ENCODE results near the gene ZNF827.

ZNF827 gene

GRCh38 chr4:145786261-145786660 is 152.4 kb downstream of the ZNF827 start:
- Mint-ChIP-seq H3K4me3 (no peak overlapping the region), H3K4me1 (no peaks in the 10 kb centered on the region), H3K9me3 (peaks cover 8 to 10% of the 10 kb centered on the region in 2 donors), H3K36me3 (peaks cover 15 to 36% of the 10 kb centered on the region in 2 donors), H3K27ac (no peak overlapping the region), H3K27me3 (no peaks in the 10 kb centered on the region)
- no peak for ATAC-seq (replicated peaks)
- DNase-seq: no peak

DNA sequence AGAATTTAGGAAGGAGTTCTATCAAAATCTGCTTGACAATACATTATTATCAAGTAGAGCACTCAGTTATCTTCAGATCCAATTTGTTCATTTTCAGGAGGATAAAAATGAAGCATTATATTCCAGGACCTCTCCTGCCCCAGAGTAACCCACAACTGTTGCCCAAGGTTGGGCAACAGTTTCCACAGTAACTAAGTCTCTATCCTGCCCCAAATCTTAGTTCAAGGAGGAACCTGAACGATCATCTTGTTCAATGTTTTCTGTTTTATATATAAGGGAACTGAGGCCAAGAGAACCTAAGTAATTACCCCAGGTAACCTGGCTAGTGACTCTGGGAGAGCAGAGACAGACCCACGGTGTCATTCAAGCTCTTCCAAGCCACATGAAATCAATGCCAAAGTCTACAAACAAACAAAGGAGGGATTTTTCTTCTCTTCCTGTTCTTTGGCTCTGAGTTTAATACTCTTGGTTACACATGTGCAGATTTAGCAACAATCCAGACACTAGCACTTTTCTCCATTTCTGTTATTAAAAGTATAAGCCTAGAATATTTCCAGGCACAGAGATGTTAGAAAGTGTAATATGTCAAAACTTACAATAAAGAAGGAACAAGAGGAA is 153.1 kb downstream of the ZNF827 start:
- peaks cover 8 to 10% of the 10 kb centered on the region in 2 donors for H3K9me3 Mint-ChIP-seq
- ATAC-seq (replicated peaks) (no peak), DNase-seq (no peak)
- H3K27me3 Mint-ChIP-seq: no peaks in the 10 kb centered on the region
- H3K4me3 Mint-ChIP-seq: no peak overlapping the region
- no peak overlapping the region for H3K27ac Mint-ChIP-seq
- H3K4me1 Mint-ChIP-seq: no peaks in the 10 kb centered on the region
- peaks cover 16 to 36% of the 10 kb centered on the region in 2 donors for H3K36me3 Mint-ChIP-seq

DNA sequence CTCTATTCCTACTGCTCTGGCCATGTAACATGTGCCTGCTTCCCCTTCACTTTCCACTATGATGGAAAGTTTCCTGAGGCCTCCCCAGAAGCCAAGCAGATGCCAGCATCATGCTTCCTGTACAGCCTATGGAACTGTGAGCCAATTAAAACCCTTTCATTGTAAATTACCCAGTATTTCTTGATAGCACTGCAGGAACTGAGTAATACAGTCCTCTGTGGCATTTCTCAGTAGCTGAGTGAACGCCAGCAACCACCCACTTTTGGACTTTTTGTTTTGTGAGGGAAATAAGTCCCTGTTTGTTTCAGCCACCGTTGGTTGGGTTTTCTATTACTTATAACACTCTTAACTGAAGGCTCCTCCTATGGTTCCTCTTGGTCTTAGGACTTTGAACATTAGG is 154.6 kb downstream of the ZNF827 start:
- Mint-ChIP-seq H3K27ac (no peak overlapping the region), H3K4me3 (no peak overlapping the region), H3K9me3 (peaks cover 8 to 10% of the 10 kb centered on the region in 2 donors), H3K4me1 (no peaks in the 10 kb centered on the region), H3K27me3 (no peaks in the 10 kb centered on the region), H3K36me3 (peaks cover 19 to 37% of the 10 kb centered on the region in 2 donors)
- DNase-seq (no peak), ATAC-seq (replicated peaks) (no peak)

GRCh38 chr4:145782756-145783155 is 155.9 kb downstream of the ZNF827 start:
- Mint-ChIP-seq H3K9me3 (peaks cover 8 to 10% of the 10 kb centered on the region in 2 donors), H3K4me3 (no peak overlapping the region), H3K27ac (no peak overlapping the region), H3K4me1 (no peaks in the 10 kb centered on the region), H3K27me3 (no peaks in the 10 kb centered on the region), H3K36me3 (peaks cover 25 to 43% of the 10 kb centered on the region in 2 donors)
- DNase-seq (no peak), ATAC-seq (replicated peaks) (no peak)

DNA sequence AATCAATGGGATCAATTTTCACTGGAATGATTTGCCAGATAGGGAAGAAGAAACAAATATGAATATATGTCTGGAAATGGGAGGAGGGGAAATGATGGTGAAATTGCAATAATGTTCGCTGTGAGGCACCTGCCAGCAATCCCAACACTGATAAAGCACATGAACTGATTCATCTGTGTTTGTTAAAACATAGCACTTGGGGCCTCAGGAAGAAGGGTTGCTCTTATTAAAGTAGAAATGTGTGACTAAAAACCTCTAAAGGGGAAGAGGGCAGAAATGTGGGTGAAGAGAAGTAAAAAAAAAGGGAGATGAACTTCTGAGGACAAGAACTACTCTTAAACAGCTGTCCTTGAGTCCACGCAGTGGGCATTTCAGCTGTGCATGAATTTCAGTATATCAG is 157.3 kb downstream of the ZNF827 start:
- H3K27me3 Mint-ChIP-seq: no peaks in the 10 kb centered on the region
- no peak for DNase-seq
- H3K4me1 Mint-ChIP-seq: no peaks in the 10 kb centered on the region
- H3K4me3 Mint-ChIP-seq: no peak overlapping the region
- peaks cover 8 to 10% of the 10 kb centered on the region in 2 donors for H3K9me3 Mint-ChIP-seq
- no peak overlapping the region for H3K27ac Mint-ChIP-seq
- no peak for ATAC-seq (replicated peaks)
- peaks cover 28 to 43% of the 10 kb centered on the region in 2 donors for H3K36me3 Mint-ChIP-seq

DNA sequence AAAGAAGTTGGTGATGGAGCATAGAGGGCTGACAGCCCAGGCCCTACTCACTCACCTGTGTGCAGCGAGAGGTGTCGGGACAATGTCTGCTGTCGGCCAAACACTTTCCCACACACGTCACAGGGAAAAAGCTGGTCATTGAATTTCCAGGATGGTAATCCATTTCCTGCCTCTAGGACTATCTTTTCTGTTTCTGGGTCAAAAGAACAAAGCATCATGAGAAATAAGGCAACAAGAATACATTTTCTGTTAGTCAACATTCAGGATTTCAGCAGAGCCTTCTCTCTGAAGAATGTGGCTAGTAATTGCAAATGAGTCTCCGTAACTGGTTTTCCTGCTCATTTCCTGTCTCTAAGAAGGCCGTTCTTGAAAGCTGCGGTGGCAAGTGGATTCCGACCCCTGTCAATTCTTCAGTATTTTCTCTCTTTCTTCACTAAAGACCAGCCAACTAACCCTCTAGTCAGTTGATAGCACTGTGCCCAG is 159.3 kb downstream of the ZNF827 start:
- ATAC-seq (replicated peaks): no peak
- DNase-seq: no peak
- Mint-ChIP-seq H3K4me1 (no peaks in the 10 kb centered on the region), H3K27ac (no peak overlapping the region), H3K4me3 (no peak overlapping the region), H3K9me3 (peaks cover 4 to 6% of the 10 kb centered on the region in 2 donors), H3K27me3 (no peaks in the 10 kb centered on the region), H3K36me3 (peaks cover 29 to 44% of the 10 kb centered on the region in 2 donors)

DNA sequence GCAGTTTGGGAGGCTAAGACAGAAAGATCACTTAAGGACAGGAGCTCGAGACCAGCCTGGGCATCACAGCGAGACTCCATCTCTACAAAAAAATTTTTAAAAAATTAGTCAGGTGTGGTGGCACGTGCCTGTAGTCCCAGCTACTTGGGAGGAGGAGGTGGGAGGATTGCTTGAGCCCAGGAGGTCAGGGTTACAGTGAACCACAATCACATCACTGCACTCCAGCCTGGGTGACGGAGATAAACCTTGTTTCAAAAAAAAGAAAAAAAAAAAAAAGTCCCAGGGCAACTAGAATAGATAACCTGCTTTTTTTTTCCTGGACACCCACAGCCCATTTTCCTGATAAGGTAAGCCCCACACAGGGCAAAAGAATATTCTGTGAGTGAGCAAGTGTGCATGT is 162.4 kb downstream of the ZNF827 start:
- no peak overlapping the region for H3K4me3 Mint-ChIP-seq
- no peaks in the 10 kb centered on the region for H3K4me1 Mint-ChIP-seq
- no peak overlapping the region for H3K27ac Mint-ChIP-seq
- H3K9me3 Mint-ChIP-seq: no peaks in the 10 kb centered on the region
- H3K36me3 Mint-ChIP-seq: peaks cover 30 to 39% of the 10 kb centered on the region in 2 donors
- H3K27me3 Mint-ChIP-seq: no peaks in the 10 kb centered on the region
- DNase-seq (no peak), ATAC-seq (replicated peaks) (no peak)

GRCh38 chr4:145775406-145775805 is 163.2 kb downstream of the ZNF827 start:
- DNase-seq (no peak), ATAC-seq (replicated peaks) (no peak)
- Mint-ChIP-seq H3K27me3 (no peaks in the 10 kb centered on the region), H3K4me1 (no peaks in the 10 kb centered on the region), H3K4me3 (no peak overlapping the region), H3K9me3 (no peaks in the 10 kb centered on the region), H3K36me3 (peaks cover 29 to 41% of the 10 kb centered on the region in 2 donors), H3K27ac (no peak overlapping the region)

DNA sequence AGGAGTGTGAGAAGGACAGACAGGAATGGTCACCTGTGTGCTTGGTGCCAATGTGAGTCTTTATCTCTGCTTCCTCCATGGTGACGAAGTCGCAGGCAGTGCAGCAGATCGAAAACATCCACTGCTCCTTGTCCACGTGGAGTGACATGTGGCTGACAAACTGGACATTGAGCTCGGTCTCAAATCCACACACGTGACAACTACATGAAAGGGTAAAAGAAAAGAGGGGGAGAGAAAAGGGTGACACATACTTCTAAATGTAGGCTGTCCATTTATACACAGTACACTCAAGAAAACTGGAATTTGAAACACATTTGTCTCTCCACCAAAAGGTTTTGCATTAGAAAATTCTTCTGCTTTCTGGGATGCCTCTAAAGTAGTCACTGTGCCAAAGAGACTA is 164.2 kb downstream of the ZNF827 start:
- DNase-seq (no peak), ATAC-seq (replicated peaks) (no peak)
- H3K36me3 Mint-ChIP-seq: peaks cover 29 to 43% of the 10 kb centered on the region in 2 donors
- no peak overlapping the region for H3K27ac Mint-ChIP-seq
- H3K4me3 Mint-ChIP-seq: no peak overlapping the region
- no peaks in the 10 kb centered on the region for H3K9me3 Mint-ChIP-seq
- H3K4me1 Mint-ChIP-seq: no peaks in the 10 kb centered on the region
- no peaks in the 10 kb centered on the region for H3K27me3 Mint-ChIP-seq

GRCh38 chr4:145773581-145774234 is 164.9 kb downstream of the ZNF827 start:
- no peak overlapping the region for H3K4me3 Mint-ChIP-seq
- ATAC-seq (replicated peaks) (no peak), DNase-seq (no peak)
- peaks cover 23 to 40% of the 10 kb centered on the region in 2 donors for H3K36me3 Mint-ChIP-seq
- no peaks in the 10 kb centered on the region for H3K4me1 Mint-ChIP-seq
- no peaks in the 10 kb centered on the region for H3K9me3 Mint-ChIP-seq
- H3K27me3 Mint-ChIP-seq: no peaks in the 10 kb centered on the region
- H3K27ac Mint-ChIP-seq: no peak overlapping the region

DNA sequence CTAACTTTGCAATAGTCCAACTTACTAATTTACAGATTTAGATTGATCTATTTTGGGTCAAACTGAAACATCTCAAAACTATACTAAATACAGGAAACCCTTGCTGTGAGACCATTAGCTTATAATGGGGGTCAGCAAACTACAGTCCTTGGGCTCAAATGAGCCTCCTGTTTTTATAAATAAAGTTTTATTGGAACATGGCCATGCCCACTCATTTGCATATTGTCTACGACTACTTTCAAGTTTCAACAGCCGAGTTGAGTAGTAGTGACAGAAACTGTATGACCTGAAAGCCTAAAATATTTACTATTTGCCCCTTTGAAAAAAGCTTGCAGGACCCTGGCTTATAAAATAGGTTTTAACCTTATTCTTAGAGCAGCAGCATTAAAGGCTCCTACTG is 166.3 kb downstream of the ZNF827 start:
- Mint-ChIP-seq H3K27ac (no peak overlapping the region), H3K36me3 (peaks cover 23 to 44% of the 10 kb centered on the region in 2 donors), H3K4me3 (no peak overlapping the region), H3K4me1 (no peaks in the 10 kb centered on the region), H3K9me3 (peaks cover 1 to 4% of the 10 kb centered on the region in 2 donors), H3K27me3 (no peaks in the 10 kb centered on the region)
- DNase-seq (no peak), ATAC-seq (replicated peaks) (no peak)

GRCh38 chr4:145770124-145770523 is 168.5 kb downstream of the ZNF827 start:
- DNase-seq: no peak
- H3K9me3 Mint-ChIP-seq: peaks cover 4 to 6% of the 10 kb centered on the region in 2 donors
- H3K4me1 Mint-ChIP-seq: no peaks in the 10 kb centered on the region
- no peak for ATAC-seq (replicated peaks)
- no peak overlapping the region for H3K4me3 Mint-ChIP-seq
- no peaks in the 10 kb centered on the region for H3K27me3 Mint-ChIP-seq
- H3K27ac Mint-ChIP-seq: no peak overlapping the region
- peaks cover 32 to 59% of the 10 kb centered on the region in 2 donors for H3K36me3 Mint-ChIP-seq

- H3K27ac Mint-ChIP-seq: no peak overlapping the region
- H3K36me3 Mint-ChIP-seq: peaks cover 38 to 64% of the 10 kb centered on the region in 2 donors
- H3K4me3 Mint-ChIP-seq: no peak overlapping the region
- DNase-seq (no peak), ATAC-seq (replicated peaks) (no peak)
- no peaks in the 10 kb centered on the region for H3K4me1 Mint-ChIP-seq
- peaks cover 4 to 6% of the 10 kb centered on the region in 2 donors for H3K9me3 Mint-ChIP-seq
- H3K27me3 Mint-ChIP-seq: no peaks in the 10 kb centered on the region
Measured at GRCh38 chr4:145769450-145770037, 169.1 kb downstream of the ZNF827 start.

GRCh38 chr4:145766273-145766672 is 172.3 kb downstream of the ZNF827 start:
- Mint-ChIP-seq H3K27ac (no peak overlapping the region), H3K27me3 (no peaks in the 10 kb centered on the region), H3K36me3 (peaks cover 35 to 69% of the 10 kb centered on the region in 2 donors), H3K4me3 (no peak overlapping the region), H3K9me3 (peaks cover 4 to 6% of the 10 kb centered on the region in 2 donors), H3K4me1 (no peaks in the 10 kb centered on the region)
- ATAC-seq (replicated peaks) (no peak), DNase-seq (no peak)

DNA sequence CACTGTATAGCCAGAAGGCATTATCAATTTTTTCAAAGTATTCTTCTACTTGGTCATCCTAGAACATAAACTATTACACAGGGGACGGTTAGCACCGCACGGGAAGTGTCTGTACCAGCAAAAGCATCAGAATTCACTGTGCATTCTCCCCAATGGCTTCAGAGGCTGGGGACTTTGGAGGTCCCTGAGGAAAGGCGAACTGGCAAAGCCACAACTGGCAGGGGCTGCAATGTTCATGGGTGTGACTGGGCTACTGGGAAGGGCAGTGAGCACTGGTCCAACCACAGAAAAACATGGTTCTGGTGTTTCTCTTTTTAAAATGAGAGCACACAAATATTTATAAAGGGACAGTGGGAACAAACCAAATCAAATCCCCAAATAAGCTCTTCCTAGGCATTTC is 175.2 kb downstream of the ZNF827 start:
- Mint-ChIP-seq H3K27ac (no peak overlapping the region), H3K4me3 (no peak overlapping the region), H3K9me3 (peaks cover 6% of the 10 kb centered on the region in 2 donors), H3K36me3 (peaks cover 54 to 87% of the 10 kb centered on the region in 2 donors), H3K27me3 (no peaks in the 10 kb centered on the region), H3K4me1 (no peaks in the 10 kb centered on the region)
- DNase-seq (no peak), ATAC-seq (replicated peaks) (no peak)
